OCI-LY7 (cell line): ENCODE results near the gene UFSP1. TPM values are rescaled to one million over a fixed set of nuclear protein-coding genes. Genes with fewer than 3 reads are reported as not detected.

Experiments
- BruUV-seq: library from RNA; stranded (reverse); fragments of 400-500 nt; replicated peaks from 2 replicates; lab custom pipeline; 2021; lab: Mats Ljungman, UMichigan
- CTCF ChIA-PET: fragments of 300-600 bp; sonication (Branson Sonifier 250); formaldehyde crosslinking; loops from one replicate; lab custom pipeline; 2022; ENCODE audit warnings: antibody characterized with exemption; ENCODE audit not compliant: unreplicated experiment; lab: Charles Lee
- POLR2A ChIA-PET: fragments of 300-600 bp; sonication (Branson Sonifier 250); formaldehyde crosslinking; loops from one replicate; lab custom pipeline; 2022; ENCODE audit warnings: antibody characterized with exemption; lab: Charles Lee
- DNase-seq: peaks from one replicate; pipeline ENCODE4 v3.0.0-alpha.2; 2015; ENCODE audit warnings: low spot score
- H2AFZ ChIP-seq: fragments of 200-600 bp; sonication (generic), shearing (Covaris generic); 2 replicates; pipeline ENCODE4 v1.6.1; 2014; ENCODE audit warnings: mild to moderate bottlenecking, antibody characterized with exemption, low read length, moderate library complexity
- H3K27ac ChIP-seq: fragments of 200-600 bp; sonication (generic); 2 replicates; pipeline ENCODE4 v1.5.1; 2014; ENCODE audit warnings: mixed run types, low read depth, mild to moderate bottlenecking, moderate library complexity, low read length, inconsistent platforms; ENCODE audit not compliant: poor library complexity, severe bottlenecking
- H3K36me3 ChIP-seq: fragments of 200-600 bp; sonication (generic); 2 replicates; pipeline ENCODE4 v1.6.1; 2014; ENCODE audit warnings: mild to moderate bottlenecking, antibody characterized with exemption, low read length, moderate library complexity, mixed read lengths; ENCODE audit not compliant: insufficient read depth
- H3K4me1 ChIP-seq: fragments of 200-600 bp; sonication (generic); 2 replicates; pipeline ENCODE4 v1.5.1; 2014; ENCODE audit warnings: mild to moderate bottlenecking, low read length; ENCODE audit not compliant: insufficient read depth, poor library complexity, severe bottlenecking
- H3K4me2 ChIP-seq: fragments of 200-600 bp; sonication (generic); 2 replicates; pipeline ENCODE4 v1.6.1; 2014; ENCODE audit warnings: mild to moderate bottlenecking, low read length
- H3K4me3 ChIP-seq: fragments of 200-600 bp; sonication (generic); 2 replicates; pipeline ENCODE4 v1.5.1; 2014; ENCODE audit warnings: mild to moderate bottlenecking, low read depth, low read length; ENCODE audit not compliant: poor library complexity, severe bottlenecking
- H3K79me2 ChIP-seq: fragments of 200-600 bp; sonication (generic); 2 replicates; pipeline ENCODE4 v1.6.1; 2016; ENCODE audit warnings: low read depth, mild to moderate bottlenecking, low read length, moderate library complexity, mixed read lengths; ENCODE audit not compliant: insufficient read depth
- H3K9me2 ChIP-seq: fragments of 200-600 bp; sonication (generic); 2 replicates; pipeline ENCODE4 v1.6.1; 2016; ENCODE audit warnings: mild to moderate bottlenecking, low read length, mixed read lengths; ENCODE audit not compliant: insufficient read depth
- H3K9me3 ChIP-seq: fragments of 200-600 bp; sonication (generic); 2 replicates; pipeline ENCODE4 v1.6.1; 2014; ENCODE audit warnings: mild to moderate bottlenecking, mixed run types, low read length, mixed read lengths
- H4K20me1 ChIP-seq: fragments of 200-600 bp; sonication (generic); 2 replicates; pipeline ENCODE4 v1.6.1; 2014; ENCODE audit warnings: mild to moderate bottlenecking, antibody characterized with exemption, low read length, moderate library complexity, mixed read lengths; ENCODE audit not compliant: insufficient read depth
- CTCF ChIP-seq: fragments of 200-600 bp; sonication (generic); conservative IDR thresholded peaks from 2 replicates; pipeline ENCODE4 v1.5.1; 2014; ENCODE audit warnings: mild to moderate bottlenecking, antibody characterized with exemption, low read length, moderate library complexity, mixed read lengths
- EZH2phosphoT487 ChIP-seq: fragments of 200-600 bp; sonication (generic); IDR thresholded peaks from 2 replicates; pipeline ENCODE4 v1.6.1; 2018; ENCODE audit warnings: low read depth, borderline replicate concordance, mild to moderate bottlenecking, mixed run types, antibody characterized with exemption, low read length, moderate library complexity, mixed read lengths
- intact Hi-C: fragments of 100-400 bp; cut with micrococcal nuclease; formaldehyde crosslinking; loops from one replicate; pipeline ENCODE4 v1.10.0; 2022; ENCODE audit not compliant: unreplicated experiment
- total RNA-seq, 2 experiments: library from RNA; depleted of rRNA in 1 of 2; stranded (reverse); fragments of >200 nt in 1 of 2; shearing (Covaris generic) in 1 of 2; gene quantifications; 2 replicates each; pipeline ENCODE4 v1.2.3, GENCODE V29; 2014 to 2022

UFSP1 gene
- total RNA-seq, 2 experiments from 2014 or later = 2.8 to 3.3 TPM

- Histone ChIP-seq H3K4me1 (peaks cover 32% of the 10 kb centered on the region), H3K27ac (no peak overlapping the region), H3K36me3 (peaks cover 16% of the 10 kb centered on the region), H3K4me2 (no peak overlapping the region), H3K9me2 (no peaks in the 10 kb centered on the region), H3K9me3 (no peaks in the 10 kb centered on the region), H4K20me1 (peaks cover 9% of the 10 kb centered on the region; the same call in 1 of the 2 replicates), H2AFZ (no peak overlapping the region), H3K4me3 (no peak overlapping the region), H3K79me2 (peaks cover 7% of the 10 kb centered on the region; the same call in 1 of the 2 replicates)
- no peak for DNase-seq
- CTCF ChIA-PET = no interaction called here
- intact Hi-C loops = no loop called here
- POLR2A ChIA-PET = no interaction called here
- BruUV-seq = no TSS peak
- no peak for TF ChIP-seq EZH2phosphoT487
- no peak for TF ChIP-seq CTCF
Measured at GRCh38 chr7:100892364-100893317, 3.1 kb upstream of the UFSP1 start.

DNA sequence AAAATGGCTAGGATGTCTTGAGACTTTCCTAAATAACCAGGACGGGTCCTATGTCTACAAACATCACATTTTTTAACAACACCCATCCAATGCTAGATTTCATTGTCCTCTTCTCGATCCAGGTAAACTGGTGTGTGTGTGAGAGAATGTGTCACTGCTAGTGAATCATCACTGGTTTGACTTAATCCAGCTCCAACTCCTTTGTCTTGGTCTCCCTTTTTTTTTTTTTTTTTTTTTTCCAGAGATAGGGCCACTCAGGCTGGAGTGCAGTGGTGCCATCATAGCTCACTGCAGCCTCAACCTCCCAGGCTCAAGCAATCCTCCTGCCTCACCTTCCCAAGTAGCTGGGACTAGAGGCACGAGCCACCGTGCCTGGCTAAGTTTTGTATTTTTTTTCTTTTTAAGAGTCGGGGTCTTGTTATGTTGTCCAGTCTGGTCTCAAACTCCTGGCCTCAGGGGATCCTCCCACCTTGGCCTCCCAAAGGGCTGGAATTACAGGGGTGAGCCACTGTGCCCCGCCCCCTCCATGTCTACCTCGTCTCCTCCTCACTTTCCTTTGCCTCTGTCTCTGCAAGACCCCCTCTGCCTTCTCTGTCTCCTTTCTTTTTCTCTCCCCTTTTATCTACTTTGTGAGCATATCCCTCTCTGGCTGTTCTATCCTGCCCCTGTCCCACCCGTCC, 2.2 kb upstream of the UFSP1 start:
- Histone ChIP-seq H3K79me2 (peaks cover 7% of the 10 kb centered on the region; the same call in 1 of the 2 replicates), H3K9me2 (no peaks in the 10 kb centered on the region), H3K36me3 (peaks cover 24% of the 10 kb centered on the region), H3K4me2 (no peak overlapping the region), H4K20me1 (peaks cover 14% of the 10 kb centered on the region), H3K9me3 (no peaks in the 10 kb centered on the region), H3K27ac (no peak overlapping the region), H3K4me3 (no peak overlapping the region), H3K4me1 (peaks cover 41% of the 10 kb centered on the region), H2AFZ (no peak overlapping the region)
- no peak for DNase-seq
- ChIA-PET POLR2A (interaction anchor here (0.6 kb wide), 1 partner anchor 256 kb away, joined by 3 read pairs; no protein-coding TSS in a partner anchor), CTCF (no interaction called here)
- no TSS peak for BruUV-seq
- TF ChIP-seq CTCF = no peak
- no peak for TF ChIP-seq EZH2phosphoT487
- intact Hi-C loops = no loop called here
